HCT116 (cell line): Measurements from ENCODE around the gene KCND2. TPM values are rescaled to one million over a fixed set of nuclear protein-coding genes. Genes with fewer than 3 reads are reported as not detected.

ENCODE experiments used
- ATAC-seq: fragments of 200-7000 bp; cut with Tn5 transposase; 2 replicates; pipeline ENCODE4 v1.9.1; 2020; ENCODE audit warnings: mild to moderate bottlenecking, moderate library complexity
- BruUV-seq: library from RNA; stranded (reverse); fragments of 400-500 nt; replicated peaks from 2 replicates; lab custom pipeline; 2021; lab: Mats Ljungman, UMichigan
- CTCF ChIA-PET: fragments of 300-600 bp; sonication (Branson Sonifier 250); formaldehyde crosslinking; loops from one replicate; lab custom pipeline; 2021; ENCODE audit warnings: antibody characterized with exemption; lab: Charles Lee
- POLR2A ChIA-PET: fragments of 300-600, 350-600 bp; sonication (Branson Sonifier 250); formaldehyde crosslinking; loops from one replicate; lab custom pipeline; 2021; ENCODE audit warnings: antibody characterized with exemption; lab: Charles Lee
- RAD21 ChIA-PET, 2 experiments: fragments of 300-600 bp; sonication (Branson Sonifier 250); formaldehyde crosslinking; loops; one replicate each; lab custom pipeline; 2023; ENCODE audit warnings: low total read pairs in 2 of 2; ENCODE audit not compliant: uncharacterized antibody in 2 of 2, unreplicated experiment in 2 of 2, low non-redundant PET in 1 of 2; lab: Charles Lee
- DNase-seq: peaks from one replicate; pipeline ENCODE4 v3.0.0-alpha.2; 2010; ENCODE audit warnings: low read depth, low spot score
- H2AFZ ChIP-seq: fragments of 200-600 bp; shearing (Covaris generic), sonication (generic); 2 replicates; pipeline ENCODE4 v1.6.1; 2017; ENCODE audit warnings: low read depth, mixed run types, mixed read lengths, antibody characterized with exemption, low read length; ENCODE audit not compliant: poor library complexity, severe bottlenecking
- H3K27ac ChIP-seq: 2 replicates; pipeline ENCODE4 v1.5.1; 2012; ENCODE audit warnings: low read depth, low read length
- H3K27me3 ChIP-seq: fragments of 200-600 bp; sonication (generic); 2 replicates; pipeline ENCODE4 v1.6.1; 2016; ENCODE audit warnings: mixed run types, low read length, mixed read lengths; ENCODE audit not compliant: insufficient read depth
- H3K36me3 ChIP-seq, 2 experiments: fragments of 200-500 bp in 1 of 2; fragments of 200-600 bp in 1 of 2; sonication (Bioruptor generic) in 1 of 2; sonication (generic) in 1 of 2; 2 replicates each; pipeline versions ENCODE4 v1.5.1 to v1.6.1; 2014 to 2016; ENCODE audit warnings: low read length in 2 of 2, inconsistent platforms in 1 of 2, mixed read lengths in 1 of 2, mixed run types in 1 of 2; ENCODE audit not compliant: insufficient read depth in 2 of 2, control insufficient read depth in 1 of 2
- H3K4me1 ChIP-seq, 2 experiments: fragments of 200-600 bp in 1 of 2; sonication (generic) in 1 of 2; 2 replicates each; pipeline versions ENCODE4 v1.5.1 to v1.6.1; 2012 to 2017; ENCODE audit warnings: low read length in 2 of 2, inconsistent platforms in 1 of 2, mild to moderate bottlenecking in 1 of 2, mixed read lengths in 1 of 2, mixed run types in 1 of 2, moderate library complexity in 1 of 2; ENCODE audit not compliant: insufficient read depth in 2 of 2, control insufficient read depth in 1 of 2
- H3K4me2 ChIP-seq: fragments of 200-600 bp; sonication (generic); 2 replicates; pipeline ENCODE4 v1.6.1; 2017; ENCODE audit warnings: mixed run types, low read length, mixed read lengths
- H3K4me3 ChIP-seq, 2 experiments: fragments of 200-600 bp in 1 of 2; sonication (generic) in 1 of 2; replicated peaks in 1 of 2; 2 replicates each; pipeline ENCODE4 v1.5.1; 2011 to 2016; ENCODE audit warnings: low read length in 2 of 2, control low read depth in 1 of 2, low read depth in 1 of 2, mild to moderate bottlenecking in 1 of 2, mixed read lengths in 1 of 2, mixed run types in 1 of 2
- H3K79me2 ChIP-seq: fragments of 200-600 bp; sonication (generic); 2 replicates; pipeline ENCODE4 v1.6.1; 2017; ENCODE audit warnings: mild to moderate bottlenecking, mixed run types, low read length, moderate library complexity, mixed read lengths; ENCODE audit not compliant: insufficient read depth
- H3K9ac ChIP-seq: fragments of 200-600 bp; sonication (generic); 2 replicates; pipeline ENCODE4 v1.6.1; 2016; ENCODE audit warnings: low read length, mixed read lengths
- H3K9me2 ChIP-seq: fragments of 200-600 bp; sonication (generic), shearing (Covaris generic); 2 replicates; pipeline ENCODE4 v1.6.1; 2017; ENCODE audit warnings: mixed run types, mild to moderate bottlenecking, moderate library complexity; ENCODE audit not compliant: insufficient read depth
- H3K9me3 ChIP-seq, 2 experiments: fragments of 200-500 bp in 1 of 2; fragments of 200-600 bp in 1 of 2; sonication (Bioruptor generic) in 1 of 2; sonication (generic) in 1 of 2; 2 replicates each; pipeline ENCODE4 v1.6.1; 2014 to 2017; ENCODE audit warnings: low read length in 2 of 2, mixed read lengths in 2 of 2, inconsistent platforms in 1 of 2, low read depth in 1 of 2, mild to moderate bottlenecking in 1 of 2, mixed run types in 1 of 2, moderate library complexity in 1 of 2; ENCODE audit not compliant: control insufficient read depth in 1 of 2, insufficient read depth in 1 of 2
- H4K20me1 ChIP-seq: fragments of 200-600 bp; sonication (generic), shearing (Covaris generic); 2 replicates; pipeline ENCODE4 v1.6.1; 2017; ENCODE audit warnings: mixed run types, mild to moderate bottlenecking, moderate library complexity; ENCODE audit not compliant: insufficient read depth
- CBX3 ChIP-seq: IDR thresholded peaks from 2 replicates; pipeline ENCODE4 v1.6.1; 2012; ENCODE audit warnings: low read depth
- ELF1 ChIP-seq: IDR thresholded peaks from 2 replicates; pipeline ENCODE4 v1.6.1; 2012; ENCODE audit warnings: low read depth, borderline replicate concordance
- JUND ChIP-seq: IDR thresholded peaks from 2 replicates; pipeline ENCODE4 v1.6.1; 2012
- POLR2AphosphoS5 ChIP-seq: IDR thresholded peaks from 2 replicates; pipeline ENCODE4 v1.6.1; 2011; ENCODE audit warnings: mild to moderate bottlenecking, low read depth, low read length, moderate library complexity
- SP1 ChIP-seq: IDR thresholded peaks from 2 replicates; pipeline ENCODE4 v1.6.1; 2012; ENCODE audit warnings: low read depth
- TCF7L2 ChIP-seq: IDR thresholded peaks from 2 replicates; pipeline ENCODE4 v1.7.0; 2011; ENCODE audit warnings: borderline replicate concordance, inconsistent platforms; ENCODE audit not compliant: insufficient read depth, insufficient read length; ENCODE audit errors: extremely low read depth
- ZNF274 ChIP-seq: fragments of 200-500 bp; sonication (Bioruptor generic); IDR thresholded peaks from 2 replicates; pipeline ENCODE4 v1.6.1; 2014; ENCODE audit warnings: mild to moderate bottlenecking, low read depth, low read length, inconsistent platforms
- intact Hi-C: fragments of 100-400 bp; cut with micrococcal nuclease; formaldehyde crosslinking; loops from 2 replicates; pipeline ENCODE4 v1.10.0; 2022
- total RNA-seq: library from RNA; stranded (reverse); gene quantifications from one replicate; pipeline ENCODE4 v1.2.1, GENCODE V29; 2021; ENCODE audit not compliant: unreplicated experiment
- TF ChIP-seq, protein P1 (sequence below): IDR thresholded peaks from 2 replicates; pipeline ENCODE4 v1.6.1; 2012; ENCODE audit warnings: low read depth
- TF ChIP-seq, protein P2 (sequence below): IDR thresholded peaks from 2 replicates; pipeline ENCODE4 v1.6.1; 2012

The KCND2 gene
- total RNA-seq, 1 experiment from 2014 or later, result 0.05 TPM

DNA sequence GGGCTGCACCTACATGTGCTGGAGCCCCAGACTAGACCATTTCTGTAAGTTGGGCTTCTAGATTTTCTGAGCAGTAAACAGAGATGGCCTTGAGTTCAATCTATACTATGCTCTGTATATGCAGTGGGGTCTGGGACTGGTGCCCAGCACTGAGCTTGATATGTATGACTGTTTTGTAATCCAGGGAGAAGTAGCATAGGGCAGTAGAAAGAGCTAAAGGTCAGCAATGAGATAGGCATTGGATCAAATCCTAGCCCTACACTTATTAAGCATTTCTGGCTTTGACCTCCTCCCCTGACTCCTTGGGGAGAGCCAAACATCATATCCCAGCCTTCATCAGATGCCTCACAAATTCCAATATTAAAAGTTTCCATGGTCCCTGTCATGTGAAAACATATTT lies 330.4 kb downstream of the KCND2 start (continued):
- TF ChIP-seq, protein P1, sequence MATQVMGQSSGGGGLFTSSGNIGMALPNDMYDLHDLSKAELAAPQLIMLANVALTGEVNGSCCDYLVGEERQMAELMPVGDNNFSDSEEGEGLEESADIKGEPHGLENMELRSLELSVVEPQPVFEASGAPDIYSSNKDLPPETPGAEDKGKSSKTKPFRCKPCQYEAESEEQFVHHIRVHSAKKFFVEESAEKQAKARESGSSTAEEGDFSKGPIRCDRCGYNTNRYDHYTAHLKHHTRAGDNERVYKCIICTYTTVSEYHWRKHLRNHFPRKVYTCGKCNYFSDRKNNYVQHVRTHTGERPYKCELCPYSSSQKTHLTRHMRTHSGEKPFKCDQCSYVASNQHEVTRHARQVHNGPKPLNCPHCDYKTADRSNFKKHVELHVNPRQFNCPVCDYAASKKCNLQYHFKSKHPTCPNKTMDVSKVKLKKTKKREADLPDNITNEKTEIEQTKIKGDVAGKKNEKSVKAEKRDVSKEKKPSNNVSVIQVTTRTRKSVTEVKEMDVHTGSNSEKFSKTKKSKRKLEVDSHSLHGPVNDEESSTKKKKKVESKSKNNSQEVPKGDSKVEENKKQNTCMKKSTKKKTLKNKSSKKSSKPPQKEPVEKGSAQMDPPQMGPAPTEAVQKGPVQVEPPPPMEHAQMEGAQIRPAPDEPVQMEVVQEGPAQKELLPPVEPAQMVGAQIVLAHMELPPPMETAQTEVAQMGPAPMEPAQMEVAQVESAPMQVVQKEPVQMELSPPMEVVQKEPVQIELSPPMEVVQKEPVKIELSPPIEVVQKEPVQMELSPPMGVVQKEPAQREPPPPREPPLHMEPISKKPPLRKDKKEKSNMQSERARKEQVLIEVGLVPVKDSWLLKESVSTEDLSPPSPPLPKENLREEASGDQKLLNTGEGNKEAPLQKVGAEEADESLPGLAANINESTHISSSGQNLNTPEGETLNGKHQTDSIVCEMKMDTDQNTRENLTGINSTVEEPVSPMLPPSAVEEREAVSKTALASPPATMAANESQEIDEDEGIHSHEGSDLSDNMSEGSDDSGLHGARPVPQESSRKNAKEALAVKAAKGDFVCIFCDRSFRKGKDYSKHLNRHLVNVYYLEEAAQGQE, result no peak
- TF ChIP-seq, protein P2, sequence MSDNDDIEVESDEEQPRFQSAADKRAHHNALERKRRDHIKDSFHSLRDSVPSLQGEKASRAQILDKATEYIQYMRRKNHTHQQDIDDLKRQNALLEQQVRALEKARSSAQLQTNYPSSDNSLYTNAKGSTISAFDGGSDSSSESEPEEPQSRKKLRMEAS, result no peak
- TF ChIP-seq ZNF274 (no peak), JUND (no peak), TCF7L2 (no peak), CBX3 (no peak), SP1 (no peak), ELF1 (no peak)
- TF ChIP-seq, all 23 proteins: peak for 0

DNA sequence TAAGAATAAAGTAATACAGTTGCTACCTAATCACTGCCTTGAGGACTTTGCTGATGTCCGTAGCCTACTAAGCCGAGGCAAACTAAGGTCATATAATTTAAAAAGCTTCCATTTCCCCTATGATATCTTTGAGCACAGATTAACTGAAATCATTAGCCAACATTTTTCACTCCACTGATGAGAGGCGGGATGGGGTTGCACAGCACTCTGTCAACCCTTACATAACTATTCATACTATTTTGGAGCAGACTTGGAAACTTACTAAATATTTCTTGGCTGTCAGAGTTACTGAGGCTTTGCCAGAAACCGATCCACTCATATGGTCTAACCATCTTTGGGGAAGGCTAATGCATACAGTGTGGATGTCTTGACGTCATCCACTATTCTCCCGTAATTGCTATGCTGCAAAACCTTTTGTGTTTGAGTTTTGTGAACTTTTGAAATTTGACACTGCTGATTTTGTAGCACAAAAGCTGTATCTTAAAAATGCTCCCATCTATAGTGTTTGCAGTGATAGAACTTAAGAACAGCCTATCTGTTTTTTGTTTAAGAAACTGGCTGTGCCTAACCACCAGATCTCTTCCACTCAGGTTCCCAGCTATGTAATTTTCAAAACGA lies 336.3 kb downstream of the KCND2 start:
- no TSS peak for BruUV-seq
- no peak overlapping the region for H3K9ac ChIP-seq
- DNase-seq (no peak), ATAC-seq (no peak)
- no peak overlapping the region for H3K27ac ChIP-seq
- H2AFZ ChIP-seq, result no peak overlapping the region
- no peaks in the 10 kb centered on the region for H3K79me2 ChIP-seq
- H3K4me2 ChIP-seq, result no peak overlapping the region
- no peaks in the 10 kb centered on the region for H3K9me2 ChIP-seq
- H3K27me3 ChIP-seq, result no peaks in the 10 kb centered on the region
- ChIA-PET CTCF (no interaction called here), POLR2A (no interaction called here), RAD21 (no interaction called here)
- intact Hi-C loops, result no loop called here
- no peak for TF ChIP-seq POLR2AphosphoS5
- no peak for TF ChIP-seq SP1
- TF ChIP-seq CBX3, result no peak
- H3K4me3 ChIP-seq, result no peak overlapping the region
- H3K36me3 ChIP-seq, result no peaks in the 10 kb centered on the region
- no peaks in the 10 kb centered on the region for H3K9me3 ChIP-seq
- no peaks in the 10 kb centered on the region for H4K20me1 ChIP-seq
- no peaks in the 10 kb centered on the region for H3K4me1 ChIP-seq
